ENCODE data around the gene PPP2R5A.

DNA sequence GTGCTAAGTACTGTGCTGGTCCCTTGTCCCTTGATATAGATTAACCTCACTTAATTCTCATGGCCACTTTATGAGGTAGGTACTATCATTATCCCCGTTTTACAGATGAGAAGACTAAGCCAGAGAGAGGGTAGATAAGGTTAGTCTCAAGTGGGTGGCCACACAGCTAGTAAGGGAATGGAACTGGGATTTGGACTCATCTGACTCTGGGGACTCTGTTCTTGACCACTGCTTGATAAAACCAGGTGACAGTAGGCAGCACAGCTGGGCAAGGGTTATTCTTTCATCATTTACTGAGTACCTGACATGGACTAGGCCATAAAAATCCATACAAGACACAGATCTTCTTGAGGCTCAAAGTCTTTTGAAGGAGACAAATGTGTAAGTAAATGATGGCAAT lies 37.2 kb upstream of the PPP2R5A start:
- TF ChIP-seq, protein P1, sequence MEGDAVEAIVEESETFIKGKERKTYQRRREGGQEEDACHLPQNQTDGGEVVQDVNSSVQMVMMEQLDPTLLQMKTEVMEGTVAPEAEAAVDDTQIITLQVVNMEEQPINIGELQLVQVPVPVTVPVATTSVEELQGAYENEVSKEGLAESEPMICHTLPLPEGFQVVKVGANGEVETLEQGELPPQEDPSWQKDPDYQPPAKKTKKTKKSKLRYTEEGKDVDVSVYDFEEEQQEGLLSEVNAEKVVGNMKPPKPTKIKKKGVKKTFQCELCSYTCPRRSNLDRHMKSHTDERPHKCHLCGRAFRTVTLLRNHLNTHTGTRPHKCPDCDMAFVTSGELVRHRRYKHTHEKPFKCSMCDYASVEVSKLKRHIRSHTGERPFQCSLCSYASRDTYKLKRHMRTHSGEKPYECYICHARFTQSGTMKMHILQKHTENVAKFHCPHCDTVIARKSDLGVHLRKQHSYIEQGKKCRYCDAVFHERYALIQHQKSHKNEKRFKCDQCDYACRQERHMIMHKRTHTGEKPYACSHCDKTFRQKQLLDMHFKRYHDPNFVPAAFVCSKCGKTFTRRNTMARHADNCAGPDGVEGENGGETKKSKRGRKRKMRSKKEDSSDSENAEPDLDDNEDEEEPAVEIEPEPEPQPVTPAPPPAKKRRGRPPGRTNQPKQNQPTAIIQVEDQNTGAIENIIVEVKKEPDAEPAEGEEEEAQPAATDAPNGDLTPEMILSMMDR (conservative IDR thresholded peaks at IDR 0.05; ENCODE audit: low read length), result no peak
- TF ChIP-seq EZH2phosphoT487 (IDR thresholded peaks at IDR 0.05; ENCODE audit: borderline replicate concordance, low read depth, low read length), result no peak
